NCI-H2171 (cell line): Measurements from ENCODE around the gene PIK3R4.

Experiments used
- DNase-seq: peaks from one replicate; lab custom pipeline; 2025; lab: John Stamatoyannopoulos, UW

PIK3R4 gene

DNA sequence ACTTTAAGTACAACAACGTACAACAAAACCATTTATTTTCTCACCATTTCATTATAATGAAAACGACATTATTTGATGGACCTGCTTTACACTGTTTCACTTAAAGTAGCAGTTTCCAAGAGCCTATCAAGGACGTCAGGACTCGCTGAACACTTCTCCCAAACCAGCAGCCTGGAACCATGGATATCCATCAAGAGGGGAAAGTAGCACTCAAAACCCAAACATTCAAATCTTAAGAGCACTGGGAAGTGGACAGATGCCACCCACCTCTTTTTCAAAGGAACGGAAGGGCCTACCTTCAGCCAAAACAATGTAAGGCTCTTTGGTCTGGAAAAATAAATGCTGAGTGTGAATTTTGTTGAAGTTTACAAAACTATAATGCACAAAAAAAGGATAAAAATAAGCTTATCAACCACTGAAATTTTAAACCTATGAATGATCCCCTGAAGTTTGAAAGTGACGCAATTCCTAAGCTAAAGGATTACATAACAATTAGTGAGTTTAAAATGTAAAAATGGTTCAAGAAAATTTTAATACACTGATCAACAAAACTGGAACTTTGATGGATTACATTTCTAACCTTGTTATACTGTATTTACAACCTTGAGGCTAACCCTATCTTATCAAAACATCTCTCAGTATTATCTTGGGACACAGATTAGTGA lies 4.6 kb downstream of the PIK3R4 start:
- no peak for DNase-seq

DNA sequence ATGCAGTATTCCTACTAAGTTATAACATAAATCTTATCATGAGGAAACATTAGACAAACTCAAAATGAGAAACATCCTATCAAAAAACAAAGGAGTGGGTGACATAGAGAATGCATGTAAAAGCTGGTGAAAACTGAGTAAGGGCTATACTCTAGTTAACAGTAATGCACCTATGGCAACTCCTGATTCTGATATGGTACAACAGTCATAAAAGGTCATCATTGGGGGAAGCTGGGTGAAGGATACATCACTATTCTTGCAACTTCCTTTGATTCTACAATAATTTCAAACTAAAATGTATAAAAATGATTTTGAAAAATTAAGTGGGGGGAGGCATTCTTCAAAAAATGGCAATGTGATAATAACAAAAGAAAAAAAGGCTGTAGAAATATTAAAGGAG lies 6.8 kb downstream of the PIK3R4 start:
- DNase-seq = no peak

DNA sequence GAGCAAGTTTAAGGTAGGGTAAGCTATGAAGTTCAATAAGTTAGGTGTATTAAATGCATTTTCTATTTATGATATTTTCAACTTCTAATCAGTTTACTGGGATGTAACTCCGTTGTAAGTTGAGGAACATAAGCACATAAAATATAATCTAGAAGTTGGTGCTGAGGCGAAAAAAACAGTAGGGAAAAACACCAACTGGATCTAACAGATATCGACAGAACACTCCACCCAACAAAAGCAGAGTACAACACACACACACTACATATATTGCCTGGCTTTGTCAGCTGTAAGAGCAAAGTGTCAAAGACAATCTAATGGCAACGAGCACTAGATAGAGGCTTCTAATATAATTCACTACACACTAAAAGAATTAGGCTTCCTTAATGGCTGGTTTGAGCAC lies 8.4 kb downstream of the PIK3R4 start:
- no peak for DNase-seq

DNA sequence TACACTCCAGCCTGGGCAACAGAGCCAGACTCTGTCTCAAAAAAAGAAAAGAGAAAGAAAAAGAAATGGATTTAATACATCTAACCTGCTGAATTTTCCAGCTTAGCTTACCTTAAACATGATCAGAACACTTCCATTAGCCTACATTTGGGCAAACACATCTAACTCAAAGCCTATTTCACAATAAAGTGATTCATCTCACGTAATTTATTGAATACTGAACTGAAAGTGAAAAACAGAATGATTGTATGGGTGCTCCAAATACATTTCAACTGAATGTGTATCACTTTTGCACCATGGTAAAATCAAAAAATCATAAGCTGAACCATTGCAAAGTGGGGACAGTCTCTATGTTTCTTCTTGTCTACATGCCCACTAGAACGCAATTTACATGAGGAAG lies 9.0 kb downstream of the PIK3R4 start:
- DNase-seq = no peak

DNA sequence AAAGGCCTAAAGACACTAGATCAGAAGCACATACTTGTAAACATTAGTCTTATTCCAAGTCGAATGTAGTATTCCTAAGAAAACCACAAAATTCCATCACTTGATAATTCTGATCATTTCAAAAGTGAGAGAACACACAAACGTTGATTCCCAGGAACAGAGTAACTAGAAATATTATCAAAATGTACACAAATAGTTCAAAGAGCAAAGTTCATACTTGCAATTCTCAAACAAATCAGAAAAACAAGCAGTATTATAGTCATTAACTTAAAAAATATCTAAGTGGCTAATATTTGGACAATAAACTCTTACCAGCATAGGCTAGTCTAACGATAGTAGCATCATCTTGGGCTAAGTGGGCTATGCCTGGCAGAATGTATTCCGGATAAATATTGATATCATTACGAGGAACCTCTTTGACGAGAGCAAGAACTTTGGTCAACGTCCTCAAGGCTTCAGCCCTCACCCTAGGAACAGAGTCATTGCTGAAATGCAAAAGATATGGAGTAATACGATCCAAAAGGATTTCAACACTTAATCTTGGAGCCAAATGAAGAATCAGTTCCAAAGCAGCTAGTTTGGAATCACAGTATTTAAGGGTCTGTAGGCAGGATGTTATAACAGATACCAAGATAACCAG lies 13.3 kb downstream of the PIK3R4 start:
- DNase-seq = no peak

DNA sequence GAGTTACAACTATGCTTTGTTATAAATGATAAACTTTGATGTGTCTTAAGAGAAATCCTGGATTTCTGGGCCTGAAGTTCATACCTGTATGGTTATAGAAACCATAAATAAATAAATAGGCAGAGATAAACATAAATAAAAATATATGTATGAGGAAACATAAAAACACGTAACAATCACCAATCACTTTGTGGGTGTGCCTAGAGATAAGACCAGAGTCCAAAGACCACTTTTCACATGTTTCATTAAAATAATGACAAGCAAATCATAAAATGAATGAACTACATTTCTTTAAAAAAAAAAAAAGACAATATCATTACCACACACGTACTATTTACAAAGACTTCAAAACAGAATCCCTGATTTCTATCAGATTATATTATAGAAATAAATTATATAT lies 14.1 kb downstream of the PIK3R4 start:
- DNase-seq = no peak

DNA sequence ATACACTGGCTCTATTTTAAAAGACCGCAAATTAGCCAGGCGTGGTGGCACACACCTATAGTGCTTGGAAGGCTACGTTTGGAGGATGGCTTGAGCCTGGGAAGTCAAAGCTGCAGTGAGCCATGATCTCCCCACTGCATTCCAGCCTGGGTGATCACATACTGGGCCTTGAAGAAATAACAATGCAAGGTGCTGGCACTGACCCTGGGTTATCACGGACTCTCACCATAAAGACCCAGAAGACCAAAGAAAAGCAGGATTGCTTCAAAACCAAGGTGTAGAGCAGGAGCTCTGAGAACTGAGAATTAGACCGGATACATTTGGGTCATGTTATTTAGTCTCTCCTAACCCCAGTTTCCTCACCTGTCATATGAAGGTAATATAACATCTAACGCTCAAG lies 14.8 kb downstream of the PIK3R4 start:
- DNase-seq = no peak

DNA sequence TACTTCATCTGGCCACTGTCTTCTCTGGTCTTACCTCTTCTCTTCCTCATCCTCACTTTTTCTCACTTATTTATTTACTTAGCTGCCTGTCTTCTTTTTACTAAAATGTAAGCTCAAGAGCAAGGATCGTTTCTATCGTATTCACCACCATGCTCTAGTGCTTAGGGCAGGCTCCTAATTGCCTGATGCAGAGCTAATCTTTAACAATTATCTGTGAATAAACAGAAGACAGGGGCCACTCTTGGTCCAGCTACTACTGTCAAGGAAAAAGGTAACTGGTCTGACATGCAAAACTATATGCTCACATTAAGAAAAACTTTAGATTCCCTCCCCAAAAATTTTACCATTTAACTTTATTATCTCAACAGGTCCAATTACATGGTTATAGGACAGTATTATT lies 17.5 kb downstream of the PIK3R4 start:
- no peak for DNase-seq

DNA sequence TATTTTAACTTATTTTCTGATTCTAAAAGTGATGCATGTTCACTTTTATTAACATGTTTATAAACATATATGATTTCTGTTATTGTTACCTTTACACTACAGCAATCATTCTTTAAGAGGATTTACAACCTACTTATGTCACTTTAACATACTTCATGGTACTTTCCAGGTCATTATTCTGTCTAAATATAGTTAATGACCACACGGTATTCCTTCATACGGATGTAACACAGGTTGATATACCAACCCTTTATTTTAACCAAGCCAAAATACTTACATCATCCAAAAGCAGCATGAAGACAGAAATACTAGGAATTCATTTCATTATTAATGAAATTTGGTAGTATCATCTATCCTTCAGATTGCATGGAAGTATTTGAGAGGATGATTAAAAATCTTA lies 18.6 kb downstream of the PIK3R4 start:
- DNase-seq = no peak

DNA sequence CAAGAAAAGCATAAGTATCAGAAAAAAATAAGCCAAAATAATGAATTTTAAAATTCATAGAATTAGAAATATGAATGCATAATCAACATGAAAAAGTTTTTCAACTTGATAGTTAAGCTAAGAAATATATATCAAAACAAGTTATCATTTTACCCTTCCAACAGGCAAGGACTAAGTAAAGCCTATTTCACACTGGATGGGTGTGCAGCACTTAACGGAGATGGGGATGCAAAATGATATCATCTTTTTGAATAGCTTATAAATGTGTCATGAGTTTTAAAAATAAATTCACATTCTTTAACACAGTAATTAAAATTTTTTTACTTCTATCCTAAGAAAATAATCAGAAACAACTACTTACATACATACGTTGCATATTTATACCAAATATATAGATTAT lies 20.9 kb downstream of the PIK3R4 start:
- DNase-seq = no peak

DNA sequence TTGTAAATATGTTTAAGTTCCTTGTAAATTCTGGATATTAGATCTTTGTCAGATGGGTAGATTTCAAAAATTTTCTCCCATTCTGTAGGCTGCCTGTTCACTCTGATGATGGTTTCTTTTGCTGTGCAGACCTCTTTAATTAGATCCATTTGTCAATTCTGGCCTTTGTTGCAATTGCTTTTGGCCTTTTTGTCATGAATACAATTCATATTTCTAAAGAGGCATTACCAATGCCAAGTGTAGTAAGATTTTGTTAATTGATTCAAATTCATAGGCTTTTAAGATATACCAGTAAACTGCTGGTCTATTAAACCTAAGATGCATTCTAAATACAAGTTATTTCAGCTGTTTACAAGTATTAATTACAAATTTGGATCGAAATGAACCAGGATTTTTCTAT lies 31.0 kb downstream of the PIK3R4 start:
- DNase-seq = no peak

DNA sequence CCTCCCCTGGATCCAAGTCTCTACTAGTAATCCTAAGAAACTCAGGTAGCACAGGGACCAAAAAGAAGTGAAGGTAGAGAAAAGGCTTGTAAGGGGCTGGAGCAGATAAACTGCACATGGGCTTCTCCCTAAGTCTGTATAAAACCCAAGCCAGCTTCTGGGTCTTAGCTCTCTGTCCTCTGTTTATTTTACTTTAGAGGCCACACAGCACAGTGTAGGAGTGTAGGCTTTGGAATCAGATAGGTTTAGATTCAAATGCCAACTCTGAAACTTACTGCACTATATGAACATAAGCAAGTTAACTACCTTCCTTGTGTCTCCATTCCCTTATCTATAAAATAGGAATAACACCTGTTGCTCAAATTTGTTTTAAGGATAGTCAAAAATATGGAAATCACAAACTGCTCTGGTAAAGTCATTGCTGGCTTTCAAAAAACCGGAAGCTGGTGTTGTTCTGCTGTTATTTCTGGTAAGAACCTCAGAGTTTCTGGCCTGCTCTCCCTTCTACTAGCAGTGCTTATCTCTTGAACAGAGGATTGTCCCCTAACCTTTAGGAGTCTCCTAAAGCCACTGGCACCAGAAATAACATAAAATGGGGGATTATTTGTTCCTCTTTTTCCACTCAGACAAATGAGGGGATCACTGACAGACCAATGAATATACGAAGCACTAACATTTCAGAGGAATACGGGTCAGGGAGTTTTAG lies 33.8 kb downstream of the PIK3R4 start:
- DNase-seq = no peak

DNA sequence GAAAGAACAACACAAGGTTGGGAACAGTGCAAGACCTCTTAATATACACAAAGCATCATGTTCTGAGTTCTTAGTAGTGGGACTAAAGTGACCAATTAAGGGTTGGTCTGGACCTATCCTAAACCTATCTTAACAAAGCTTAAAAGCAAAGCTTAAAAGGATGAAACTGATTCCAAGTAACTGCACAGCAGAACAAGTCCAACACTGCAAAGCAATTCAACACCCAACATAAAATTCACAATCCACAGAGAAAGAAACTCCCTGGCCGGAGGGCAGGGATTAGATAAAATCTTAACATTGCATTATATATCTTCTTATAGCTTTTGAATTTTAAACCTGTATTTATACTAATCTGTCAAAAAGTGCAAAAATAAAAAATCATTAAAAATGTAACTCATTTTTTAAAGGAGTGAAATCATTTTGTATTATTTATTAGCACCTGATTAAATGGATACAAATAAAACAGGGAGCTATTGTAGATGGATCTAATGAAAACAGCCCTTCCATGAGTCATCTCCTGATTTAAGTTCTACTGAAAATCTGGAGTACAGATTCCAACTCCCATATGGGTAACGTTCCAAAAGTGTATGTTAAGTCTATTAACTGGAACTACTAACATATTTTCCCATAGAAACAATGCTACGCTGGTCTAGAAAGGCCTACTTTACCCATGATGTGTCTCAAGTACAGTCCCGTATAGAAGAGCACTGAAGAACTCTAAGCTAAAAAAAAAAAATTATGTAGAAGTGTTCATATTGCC lies 34.9 kb downstream of the PIK3R4 start:
- no peak for DNase-seq

DNA sequence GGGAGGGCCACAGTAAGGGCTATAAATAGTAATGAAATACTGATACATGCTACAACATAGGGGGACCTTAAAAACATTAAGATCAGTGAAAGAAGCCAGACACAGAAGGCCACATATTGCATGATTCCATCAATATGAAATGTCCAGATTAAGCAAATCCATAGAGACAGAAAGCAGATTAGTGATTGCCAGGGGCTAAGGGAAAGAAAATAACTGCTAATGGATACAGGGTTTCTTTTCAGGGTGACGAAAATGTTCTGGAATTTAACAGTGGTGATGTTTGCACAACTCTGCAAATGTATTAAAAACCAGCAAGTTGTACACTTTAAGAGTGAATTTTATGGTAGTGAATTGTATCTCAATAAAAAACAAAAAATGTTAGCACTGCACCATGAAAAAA lies 37.0 kb downstream of the PIK3R4 start:
- DNase-seq = no peak

DNA sequence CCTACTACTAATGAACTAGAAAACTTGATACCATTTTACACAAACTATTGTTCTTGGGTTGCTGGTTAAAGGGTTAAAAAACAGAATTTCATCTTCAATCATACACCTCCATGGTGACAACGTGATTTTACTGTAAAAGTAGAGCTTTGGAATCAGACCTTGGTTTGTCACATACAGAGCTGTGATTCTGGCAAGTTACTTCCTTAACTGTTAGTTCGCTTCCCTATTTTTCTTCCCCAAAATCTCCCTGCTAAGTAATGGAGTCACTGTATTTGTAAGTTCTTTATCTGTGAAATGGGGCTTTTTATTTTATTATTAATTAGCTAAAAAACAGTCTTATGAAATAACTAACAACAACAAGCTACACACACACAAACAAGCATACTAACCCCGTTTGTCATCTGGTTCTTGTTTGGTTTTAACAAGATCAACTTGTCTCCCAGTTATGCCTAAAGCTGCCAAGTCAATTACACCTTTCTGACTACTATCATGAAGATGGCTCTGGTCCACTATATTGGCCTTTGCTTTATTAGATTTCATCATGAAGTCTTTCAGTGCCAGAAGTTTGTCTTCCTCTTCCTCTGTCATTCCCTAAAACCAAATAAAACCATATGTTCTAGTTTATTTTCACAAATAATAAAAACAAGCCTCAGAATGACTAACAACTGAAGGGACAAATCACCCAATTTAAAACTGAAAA lies 38.6 kb downstream of the PIK3R4 start:
- DNase-seq = no peak

DNA sequence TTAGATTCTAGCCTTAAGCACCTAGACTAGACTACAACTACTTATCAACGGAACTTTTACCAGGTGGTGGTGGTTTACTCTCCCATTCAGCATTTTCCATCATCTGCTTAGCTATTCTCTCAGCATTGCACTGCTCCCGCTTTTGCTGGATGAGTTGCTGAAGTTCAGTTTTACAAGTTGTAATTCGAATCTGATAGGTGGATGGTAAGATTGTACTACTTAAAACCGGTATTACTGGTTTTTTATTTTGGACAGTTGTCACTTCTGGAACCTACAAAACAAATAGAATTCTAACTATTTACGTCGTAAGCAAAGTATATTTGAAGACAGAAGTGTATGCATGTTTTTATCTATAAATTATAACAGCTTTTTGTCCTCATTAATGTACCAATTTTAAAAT lies 41.1 kb downstream of the PIK3R4 start:
- DNase-seq = no peak

DNA sequence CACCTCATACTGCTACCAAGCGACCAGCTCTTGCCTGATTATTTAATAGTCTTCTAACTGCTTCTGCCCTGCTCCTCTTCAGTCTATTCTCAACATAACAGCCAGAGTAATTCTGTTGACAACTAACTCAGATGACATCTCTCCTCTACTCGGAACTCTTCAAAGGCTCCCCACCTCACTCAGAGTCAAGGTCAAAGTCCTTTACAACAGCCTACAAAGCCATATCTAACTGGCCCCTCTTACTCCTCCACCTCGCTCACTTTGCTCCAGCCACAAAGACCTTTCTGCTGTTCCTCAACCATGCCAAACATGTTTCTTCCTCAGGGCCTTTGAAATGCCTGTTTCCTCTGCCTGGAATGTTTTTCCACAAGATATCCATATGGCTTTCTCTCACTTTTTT lies 43.6 kb downstream of the PIK3R4 start:
- no peak for DNase-seq

DNA sequence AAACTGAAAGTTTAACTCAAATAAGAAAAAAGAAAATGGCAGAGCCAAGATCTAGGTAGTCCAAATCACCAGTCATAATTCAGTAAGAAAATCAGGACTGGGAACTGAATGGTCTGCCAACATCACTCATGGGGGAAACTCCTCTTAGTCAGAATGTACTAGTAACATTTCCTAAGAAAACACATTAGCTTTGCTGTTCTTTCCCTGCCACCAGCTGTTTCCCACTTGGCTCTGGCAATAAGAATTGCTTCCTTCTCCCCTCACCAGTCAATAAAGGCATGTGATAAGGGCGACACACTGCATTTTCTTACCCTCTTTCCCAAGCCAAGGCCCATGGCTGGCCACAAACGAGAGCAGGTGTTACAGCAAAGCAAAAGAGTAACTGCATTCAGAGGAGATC lies 46.1 kb downstream of the PIK3R4 start:
- DNase-seq = no peak

DNA sequence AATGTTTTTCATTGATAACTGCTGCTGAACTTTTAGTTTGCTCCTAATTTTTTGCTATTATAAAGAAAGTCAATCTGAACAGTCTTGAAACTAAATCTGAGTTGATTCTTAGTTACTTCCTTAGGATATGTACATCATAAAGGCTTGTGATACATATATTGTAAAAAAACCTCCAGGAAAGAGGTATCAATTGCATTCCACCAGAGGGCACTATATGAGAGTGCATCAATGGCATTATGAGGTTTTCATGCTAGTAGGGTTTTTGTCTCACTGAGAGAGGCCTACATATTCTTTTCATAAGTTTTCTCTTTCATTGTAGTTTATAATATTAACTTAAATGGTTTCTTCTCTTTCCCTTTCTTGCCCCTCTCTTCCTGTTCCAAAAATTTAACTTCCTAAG lies 46.9 kb downstream of the PIK3R4 start:
- DNase-seq = no peak

DNA sequence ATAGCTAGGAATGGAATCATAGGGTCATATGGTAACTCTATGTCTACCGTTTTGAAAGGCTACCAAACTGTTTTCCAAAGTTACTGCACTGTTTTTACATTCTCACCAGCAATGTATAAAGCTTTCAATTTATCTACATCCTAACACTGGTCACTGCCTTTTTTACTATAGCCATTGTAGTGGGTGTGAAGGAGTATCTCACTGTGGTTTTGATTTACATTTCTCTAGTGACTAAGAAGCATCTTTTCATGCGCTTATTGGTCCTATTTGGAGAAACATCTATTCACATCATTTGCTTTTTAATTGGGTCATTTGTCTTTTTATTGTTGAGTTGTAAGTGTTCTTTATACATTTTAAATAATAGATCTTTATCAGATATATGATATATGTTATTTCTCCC lies 53.3 kb downstream of the PIK3R4 start:
- no peak for DNase-seq

DNA sequence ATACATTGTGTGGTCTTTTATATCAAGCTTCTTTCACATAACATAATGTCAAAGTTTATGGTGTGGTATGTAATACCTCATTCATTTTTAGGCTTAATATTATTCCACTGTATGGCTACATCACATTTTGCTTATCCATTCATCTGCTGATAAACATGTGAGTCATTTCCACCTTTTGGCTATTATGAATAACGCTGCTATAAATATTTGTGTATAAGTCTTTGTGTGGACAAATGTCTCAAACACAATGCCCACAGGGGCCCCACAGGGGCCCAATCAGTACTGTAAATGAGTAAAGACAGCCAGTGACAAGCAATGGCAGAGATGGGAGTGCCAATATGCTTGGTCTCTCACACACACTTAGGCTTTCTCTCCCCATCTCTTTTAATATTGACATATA lies 54.2 kb downstream of the PIK3R4 start:
- DNase-seq = no peak
